ENCODE data around the gene DHRS7C.

The DHRS7C gene

DNA sequence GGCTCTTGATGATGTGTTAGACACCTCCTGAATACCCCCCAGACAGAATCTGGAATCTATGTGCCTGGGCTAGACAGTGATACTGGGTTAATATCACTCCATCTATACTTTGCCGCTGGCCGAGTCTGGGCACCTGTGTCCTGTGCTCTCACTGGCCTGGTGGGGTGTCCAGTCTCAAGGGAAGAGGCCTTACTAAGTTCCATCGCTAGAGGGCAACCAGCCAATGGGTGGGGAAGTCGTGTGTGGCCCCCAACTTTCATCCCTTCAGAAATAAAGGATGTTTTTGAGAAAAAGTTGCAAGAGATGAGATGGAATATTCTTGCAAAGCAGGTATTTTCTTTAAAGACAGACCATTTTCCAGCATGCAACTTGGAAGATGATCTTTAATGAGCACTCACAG is 32.7 kb upstream of the DHRS7C start:
- no peak overlapping the region for H3K9ac ChIP-seq (ENCODE audit: low read depth, low read length)
- no peak overlapping the region for H3K4me3 ChIP-seq (ENCODE audit: low read depth, low read length)
- H3K36me3 ChIP-seq (ENCODE audit: control insufficient read depth, insufficient read depth, low read length), result no peaks in the 10 kb centered on the region
- no peak overlapping the region for H3K27ac ChIP-seq (ENCODE audit: low read depth, low read length)
- H3K9me3 ChIP-seq (ENCODE audit: control insufficient read depth, insufficient read depth, low read length), result no peaks in the 10 kb centered on the region
- no peaks in the 10 kb centered on the region for H3K4me1 ChIP-seq (ENCODE audit: control insufficient read depth, insufficient read depth, low read length)
- H3K27me3 ChIP-seq (ENCODE audit: control insufficient read depth, insufficient read depth, low read length), result no peaks in the 10 kb centered on the region

DNA sequence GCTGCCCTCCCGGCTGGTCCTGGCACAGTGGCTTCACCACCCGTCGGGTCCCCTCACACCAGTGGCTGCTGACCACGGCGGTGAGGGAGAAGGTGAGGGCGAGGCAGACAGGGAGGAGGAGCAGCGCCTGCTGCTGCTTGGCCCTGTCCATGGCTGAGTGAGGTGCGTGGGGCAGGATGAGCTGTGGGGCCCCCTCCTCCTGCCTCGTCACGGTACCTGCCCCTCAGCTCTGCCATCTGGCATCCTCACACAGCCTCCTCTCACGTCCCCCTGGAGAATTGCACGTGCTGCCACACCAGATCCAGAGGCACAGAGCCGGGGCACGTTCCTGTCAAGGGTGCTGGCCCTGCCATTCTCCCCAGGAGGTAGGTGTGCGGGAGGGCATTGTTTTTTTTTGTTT is 30.5 kb upstream of the DHRS7C start, which contains the start of gene GSG1L2:
Gene GSG1L2, minus strand, starts transcription at position 159 of the 400 bp plus-strand sequence. Its CDS starts 8 bp downstream, at position 151.
- Histone ChIP-seq H3K36me3 (ENCODE audit: control insufficient read depth, insufficient read depth, low read length) (no peaks in the 10 kb centered on the region), H3K27ac (ENCODE audit: low read depth, low read length) (no peak within 1 kb of the TSS)

DNA sequence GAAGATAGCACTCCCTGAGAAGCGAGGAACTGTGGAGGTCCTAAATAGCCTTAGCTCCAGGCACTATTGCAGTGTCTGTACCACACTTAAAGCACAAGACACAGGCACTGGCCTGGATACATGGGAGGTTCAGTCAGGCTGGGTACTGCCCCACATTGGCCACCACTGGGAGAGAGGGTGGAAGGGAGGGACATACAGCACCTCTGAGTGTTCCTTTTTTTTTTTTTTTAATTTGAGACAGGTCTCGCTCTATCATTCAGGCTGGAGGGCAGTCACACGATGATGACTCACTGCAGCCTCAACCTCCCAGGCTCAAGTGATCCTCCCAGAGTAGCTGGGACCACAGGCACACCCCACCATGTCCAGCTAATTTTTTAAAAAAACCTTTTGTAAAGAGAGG is 29.1 kb upstream of the DHRS7C start:
- Histone ChIP-seq H3K9ac (ENCODE audit: low read depth, low read length) (no peak overlapping the region), H3K36me3 (ENCODE audit: control insufficient read depth, insufficient read depth, low read length) (no peaks in the 10 kb centered on the region), H3K27me3 (ENCODE audit: control insufficient read depth, insufficient read depth, low read length) (no peaks in the 10 kb centered on the region), H3K4me1 (ENCODE audit: control insufficient read depth, insufficient read depth, low read length) (no peaks in the 10 kb centered on the region), H3K4me3 (ENCODE audit: low read depth, low read length) (no peak overlapping the region), H3K9me3 (ENCODE audit: control insufficient read depth, insufficient read depth, low read length) (no peaks in the 10 kb centered on the region), H3K27ac (ENCODE audit: low read depth, low read length) (no peak overlapping the region)

More for the DNA sequence above, 30.5 kb upstream of the DHRS7C start, which contains the start of gene GSG1L2:
- Histone ChIP-seq H3K4me3 (ENCODE audit: low read depth, low read length) (no peak within 1 kb of the TSS), H3K27me3 (ENCODE audit: control insufficient read depth, insufficient read depth, low read length) (no peaks in the 10 kb centered on the region), H3K4me1 (ENCODE audit: control insufficient read depth, insufficient read depth, low read length) (no peaks in the 10 kb centered on the region), H3K9me3 (ENCODE audit: control insufficient read depth, insufficient read depth, low read length) (no peaks in the 10 kb centered on the region), H3K9ac (ENCODE audit: low read depth, low read length) (no peak within 1 kb of the TSS)

DNA sequence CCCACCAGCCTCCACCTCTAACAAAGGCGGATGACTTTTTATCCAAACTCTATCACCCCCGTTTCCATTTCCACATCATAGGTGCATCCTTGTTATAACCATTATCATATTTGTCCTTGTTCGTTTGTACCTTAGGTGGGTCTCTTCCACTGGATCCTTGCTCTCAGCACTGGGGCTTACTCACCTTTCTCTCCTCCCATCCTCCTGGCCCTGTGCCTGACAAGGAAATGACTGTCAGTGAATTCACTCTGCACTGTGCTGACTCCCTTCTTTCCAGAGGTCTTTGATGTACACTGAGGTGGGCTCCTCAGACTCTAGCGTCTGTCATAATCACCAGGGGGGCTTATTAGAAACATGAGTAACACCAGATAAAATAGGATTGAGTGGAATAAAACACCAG is 27.4 kb upstream of the DHRS7C start:
- Histone ChIP-seq H3K4me3 (ENCODE audit: low read depth, low read length) (no peak overlapping the region), H3K27ac (ENCODE audit: low read depth, low read length) (no peak overlapping the region), H3K4me1 (ENCODE audit: control insufficient read depth, insufficient read depth, low read length) (no peaks in the 10 kb centered on the region), H3K9ac (ENCODE audit: low read depth, low read length) (no peak overlapping the region), H3K27me3 (ENCODE audit: control insufficient read depth, insufficient read depth, low read length) (no peaks in the 10 kb centered on the region), H3K36me3 (ENCODE audit: control insufficient read depth, insufficient read depth, low read length) (no peaks in the 10 kb centered on the region), H3K9me3 (ENCODE audit: control insufficient read depth, insufficient read depth, low read length) (no peaks in the 10 kb centered on the region)

- no peak overlapping the region for H3K9ac ChIP-seq (ENCODE audit: low read depth, low read length)
- no peak overlapping the region for H3K27ac ChIP-seq (ENCODE audit: low read depth, low read length)
- H3K27me3 ChIP-seq (ENCODE audit: control insufficient read depth, insufficient read depth, low read length), result no peaks in the 10 kb centered on the region
- H3K4me1 ChIP-seq (ENCODE audit: control insufficient read depth, insufficient read depth, low read length), result no peaks in the 10 kb centered on the region
- H3K9me3 ChIP-seq (ENCODE audit: control insufficient read depth, insufficient read depth, low read length), result no peaks in the 10 kb centered on the region
- H3K36me3 ChIP-seq (ENCODE audit: control insufficient read depth, insufficient read depth, low read length), result no peaks in the 10 kb centered on the region
- no peak overlapping the region for H3K4me3 ChIP-seq (ENCODE audit: low read depth, low read length)
These were observed 25.7 kb upstream of the DHRS7C start for GRCh38 chr17:9817086-9817485.

- H3K36me3 ChIP-seq (ENCODE audit: control insufficient read depth, insufficient read depth, low read length), result no peaks in the 10 kb centered on the region
- H3K9ac ChIP-seq (ENCODE audit: low read depth, low read length), result no peak overlapping the region
- H3K4me3 ChIP-seq (ENCODE audit: low read depth, low read length), result no peak overlapping the region
- no peaks in the 10 kb centered on the region for H3K4me1 ChIP-seq (ENCODE audit: control insufficient read depth, insufficient read depth, low read length)
- H3K27ac ChIP-seq (ENCODE audit: low read depth, low read length), result no peak overlapping the region
- H3K9me3 ChIP-seq (ENCODE audit: control insufficient read depth, insufficient read depth, low read length), result no peaks in the 10 kb centered on the region
- H3K27me3 ChIP-seq (ENCODE audit: control insufficient read depth, insufficient read depth, low read length), result no peaks in the 10 kb centered on the region
These were observed 25.1 kb upstream of the DHRS7C start for GRCh38 chr17:9816472-9816871.

DNA sequence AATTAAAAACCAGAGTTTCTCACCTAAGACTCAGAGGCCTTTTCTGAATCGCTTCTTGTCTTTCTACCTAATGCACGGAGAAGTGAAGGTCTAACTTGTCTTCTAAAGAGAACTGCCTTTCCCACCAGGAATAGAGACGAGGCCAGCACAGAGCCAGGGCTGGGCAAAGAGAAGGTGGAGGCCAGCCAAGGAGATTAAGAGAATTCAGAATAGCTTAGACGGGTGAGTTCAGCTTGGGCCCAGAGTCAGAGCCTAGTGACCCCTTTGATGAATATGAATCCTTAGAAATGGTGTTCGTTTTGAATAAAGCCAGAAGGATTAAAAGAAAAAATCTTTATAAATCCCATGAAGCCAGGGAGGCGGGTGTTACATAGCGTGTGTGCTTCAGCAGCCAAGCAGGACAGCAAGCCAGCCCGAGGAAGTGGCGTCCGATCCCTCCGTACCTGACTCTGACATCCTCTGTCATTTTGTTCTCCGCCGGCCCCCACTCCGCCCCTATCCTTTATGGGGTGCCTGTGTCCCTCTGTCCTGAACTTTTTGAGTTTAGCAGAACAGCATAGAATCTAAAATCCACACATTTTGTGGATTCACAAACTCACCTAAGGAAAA is 23.0 kb upstream of the DHRS7C start:
- Histone ChIP-seq H3K4me3 (ENCODE audit: low read depth, low read length) (no peak overlapping the region), H3K4me1 (ENCODE audit: control insufficient read depth, insufficient read depth, low read length) (no peaks in the 10 kb centered on the region), H3K27me3 (ENCODE audit: control insufficient read depth, insufficient read depth, low read length) (no peaks in the 10 kb centered on the region), H3K9me3 (ENCODE audit: control insufficient read depth, insufficient read depth, low read length) (no peaks in the 10 kb centered on the region), H3K9ac (ENCODE audit: low read depth, low read length) (no peak overlapping the region), H3K27ac (ENCODE audit: low read depth, low read length) (no peak overlapping the region), H3K36me3 (ENCODE audit: control insufficient read depth, insufficient read depth, low read length) (no peaks in the 10 kb centered on the region)

DNA sequence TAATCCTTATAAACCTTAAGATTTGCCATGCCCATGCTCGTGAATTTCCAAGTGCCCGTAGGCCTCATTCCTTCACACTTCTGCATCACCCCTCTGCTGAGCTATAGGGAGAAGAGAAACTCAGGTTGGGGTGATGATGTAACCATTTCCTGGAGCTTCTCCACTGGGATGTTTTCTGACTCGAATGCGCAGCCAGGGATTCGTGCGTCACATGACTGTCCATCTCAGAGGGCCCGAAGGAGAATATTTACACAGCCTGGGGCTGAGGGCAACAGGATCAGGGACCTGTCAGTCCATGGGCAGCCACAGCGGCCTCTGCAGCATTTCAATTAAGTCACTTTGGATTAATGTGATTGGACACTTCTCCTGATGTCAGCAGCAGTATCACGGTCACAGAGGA is 21.8 kb upstream of the DHRS7C start:
- Histone ChIP-seq H3K27me3 (ENCODE audit: control insufficient read depth, insufficient read depth, low read length) (no peaks in the 10 kb centered on the region), H3K9me3 (ENCODE audit: control insufficient read depth, insufficient read depth, low read length) (no peaks in the 10 kb centered on the region), H3K9ac (ENCODE audit: low read depth, low read length) (no peak overlapping the region), H3K4me3 (ENCODE audit: low read depth, low read length) (no peak overlapping the region), H3K36me3 (ENCODE audit: control insufficient read depth, insufficient read depth, low read length) (no peaks in the 10 kb centered on the region), H3K4me1 (ENCODE audit: control insufficient read depth, insufficient read depth, low read length) (no peaks in the 10 kb centered on the region), H3K27ac (ENCODE audit: low read depth, low read length) (no peak overlapping the region)

DNA sequence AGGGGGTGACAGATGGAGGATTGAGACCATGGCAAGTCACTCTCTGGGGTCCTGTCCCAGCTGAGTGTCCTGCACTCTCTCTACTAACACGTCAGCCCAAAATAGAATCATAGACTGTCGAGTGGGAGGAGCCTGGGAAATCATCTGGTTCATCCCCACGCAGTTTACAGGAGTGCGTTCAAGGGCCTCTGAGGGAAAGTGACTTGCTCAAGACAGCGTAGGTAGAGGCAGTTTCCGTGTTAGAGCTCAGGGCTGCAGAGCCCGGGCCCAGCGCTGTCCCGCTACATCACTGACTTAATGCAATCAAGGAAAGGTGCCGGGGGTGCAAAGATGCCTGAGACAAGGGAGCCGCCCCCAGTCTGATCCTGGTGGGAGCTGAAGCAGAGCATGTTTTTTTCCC is 20.1 kb upstream of the DHRS7C start:
- H3K27me3 ChIP-seq (ENCODE audit: control insufficient read depth, insufficient read depth, low read length), result no peaks in the 10 kb centered on the region
- no peak overlapping the region for H3K9ac ChIP-seq (ENCODE audit: low read depth, low read length)

GRCh38 chr17:9811086-9811485 is 19.7 kb upstream of the DHRS7C start:
- no peak overlapping the region for H3K27ac ChIP-seq (ENCODE audit: low read depth, low read length)
- H3K36me3 ChIP-seq (ENCODE audit: control insufficient read depth, insufficient read depth, low read length), result no peaks in the 10 kb centered on the region
- H3K9ac ChIP-seq (ENCODE audit: low read depth, low read length), result no peak overlapping the region
- no peak overlapping the region for H3K4me3 ChIP-seq (ENCODE audit: low read depth, low read length)
- no peaks in the 10 kb centered on the region for H3K9me3 ChIP-seq (ENCODE audit: control insufficient read depth, insufficient read depth, low read length)
- no peaks in the 10 kb centered on the region for H3K27me3 ChIP-seq (ENCODE audit: control insufficient read depth, insufficient read depth, low read length)
- H3K4me1 ChIP-seq (ENCODE audit: control insufficient read depth, insufficient read depth, low read length), result no peaks in the 10 kb centered on the region

More for the DNA sequence above, 20.1 kb upstream of the DHRS7C start:
- no peaks in the 10 kb centered on the region for H3K4me1 ChIP-seq (ENCODE audit: control insufficient read depth, insufficient read depth, low read length)
- no peaks in the 10 kb centered on the region for H3K9me3 ChIP-seq (ENCODE audit: control insufficient read depth, insufficient read depth, low read length)
- H3K36me3 ChIP-seq (ENCODE audit: control insufficient read depth, insufficient read depth, low read length), result no peaks in the 10 kb centered on the region
- H3K27ac ChIP-seq (ENCODE audit: low read depth, low read length), result no peak overlapping the region
- H3K4me3 ChIP-seq (ENCODE audit: low read depth, low read length), result no peak overlapping the region

- no peaks in the 10 kb centered on the region for H3K9me3 ChIP-seq (ENCODE audit: control insufficient read depth, insufficient read depth, low read length)
- no peak overlapping the region for H3K27ac ChIP-seq (ENCODE audit: low read depth, low read length)
- H3K27me3 ChIP-seq (ENCODE audit: control insufficient read depth, insufficient read depth, low read length), result no peaks in the 10 kb centered on the region
- no peak overlapping the region for H3K9ac ChIP-seq (ENCODE audit: low read depth, low read length)
- no peaks in the 10 kb centered on the region for H3K4me1 ChIP-seq (ENCODE audit: control insufficient read depth, insufficient read depth, low read length)
- no peaks in the 10 kb centered on the region for H3K36me3 ChIP-seq (ENCODE audit: control insufficient read depth, insufficient read depth, low read length)
- no peak overlapping the region for H3K4me3 ChIP-seq (ENCODE audit: low read depth, low read length)
These were observed 18.9 kb upstream of the DHRS7C start for GRCh38 chr17:9810100-9810949.

All from HUES48 (cell line).